GM19372 (cell line): ENCODE measurements around the gene RFTN2.
"Not testable (repeated sequence)": the region's sequence is repeated elsewhere in the genome, so short reads cannot be mapped to it uniquely, and the experiment has no call there.

Source experiments
- ATAC-seq: cut with Tn5 transposase; IDR thresholded peaks from one replicate; pipeline ENCODE4 v1.9.1; 2021; ENCODE audit warnings: mild to moderate bottlenecking, low read depth, moderate library complexity; ENCODE audit not compliant: unreplicated experiment

Gene RFTN2

GRCh38 chr2:197677056-197677455 is 1.7 kb upstream of the RFTN2 start:
- no peak for ATAC-seq

- no peak for ATAC-seq
These were observed 363 bp upstream of the RFTN2 start for GRCh38 chr2:197675711-197676188.

GRCh38 chr2:197674591-197674990 is 796 bp downstream of the RFTN2 start:
- ATAC-seq: no peak

GRCh38 chr2:197674060-197674459 is 1.3 kb downstream of the RFTN2 start:
- ATAC-seq: no peak

- no peak for ATAC-seq
These were observed 1.8 kb downstream of the RFTN2 start for GRCh38 chr2:197673606-197674005.

GRCh38 chr2:197673106-197673505 is 2.3 kb downstream of the RFTN2 start:
- ATAC-seq: no peak

GRCh38 chr2:197672371-197672893 is 3.0 kb downstream of the RFTN2 start:
- no peak for ATAC-seq

- no peak for ATAC-seq
These were observed 6.3 kb downstream of the RFTN2 start for GRCh38 chr2:197669077-197669476.

GRCh38 chr2:197668296-197668695 is 7.1 kb downstream of the RFTN2 start:
- ATAC-seq: no peak

- ATAC-seq: no peak
These were observed 9.1 kb downstream of the RFTN2 start for GRCh38 chr2:197666277-197666676.

- ATAC-seq: no peak
These were observed 13.8 kb downstream of the RFTN2 start for GRCh38 chr2:197661626-197662025.

GRCh38 chr2:197657562-197657961 is 17.8 kb downstream of the RFTN2 start:
- no peak for ATAC-seq

GRCh38 chr2:197647961-197648690 is 27.3 kb downstream of the RFTN2 start:
- no peak for ATAC-seq

- no peak for ATAC-seq
These were observed 33.7 kb downstream of the RFTN2 start for GRCh38 chr2:197641666-197642065.

- ATAC-seq: not testable (repeated sequence)
These were observed 34.7 kb downstream of the RFTN2 start for GRCh38 chr2:197640571-197641122.

- no peak for ATAC-seq
These were observed 42.2 kb downstream of the RFTN2 start for GRCh38 chr2:197633109-197633657.

GRCh38 chr2:197628043-197628500 is 47.3 kb downstream of the RFTN2 start:
- ATAC-seq: no peak

- ATAC-seq: no peak
These were observed 48.3 kb downstream of the RFTN2 start for GRCh38 chr2:197626965-197627625.

- ATAC-seq: no peak
These were observed 55.3 kb downstream of the RFTN2 start for GRCh38 chr2:197620133-197620532.

- ATAC-seq: no peak
These were observed 60.3 kb downstream of the RFTN2 start for GRCh38 chr2:197615016-197615652.

- ATAC-seq: no peak
These were observed 60.9 kb downstream of the RFTN2 start for GRCh38 chr2:197614532-197614931.
